Breast epithelium (tissue), 3 donors: Measurements from ENCODE around the gene EIF2S2.

Source experiments
- CTCF ChIP-seq, 3 donors: fragments of 450-650 bp; IDR thresholded peaks; one replicate each; pipeline ENCODE4 v1.5.1; 2016 to 2017; ENCODE audit warnings: antibody characterized with exemption in 3 of 3, mild to moderate bottlenecking in 3 of 3, moderate library complexity in 3 of 3
- POLR2A ChIP-seq: fragments of 450-650 bp; IDR thresholded peaks from one replicate; pipeline ENCODE4 v1.6.1; 2016; ENCODE audit warnings: antibody characterized with exemption, mild to moderate bottlenecking, moderate library complexity
- POLR2AphosphoS5 ChIP-seq, 3 donors: sonication (generic); formaldehyde crosslinking; IDR thresholded peaks; one replicate each; pipeline ENCODE4 v1.6.1; 2017; ENCODE audit warnings: antibody characterized with exemption in 3 of 3

DNA sequence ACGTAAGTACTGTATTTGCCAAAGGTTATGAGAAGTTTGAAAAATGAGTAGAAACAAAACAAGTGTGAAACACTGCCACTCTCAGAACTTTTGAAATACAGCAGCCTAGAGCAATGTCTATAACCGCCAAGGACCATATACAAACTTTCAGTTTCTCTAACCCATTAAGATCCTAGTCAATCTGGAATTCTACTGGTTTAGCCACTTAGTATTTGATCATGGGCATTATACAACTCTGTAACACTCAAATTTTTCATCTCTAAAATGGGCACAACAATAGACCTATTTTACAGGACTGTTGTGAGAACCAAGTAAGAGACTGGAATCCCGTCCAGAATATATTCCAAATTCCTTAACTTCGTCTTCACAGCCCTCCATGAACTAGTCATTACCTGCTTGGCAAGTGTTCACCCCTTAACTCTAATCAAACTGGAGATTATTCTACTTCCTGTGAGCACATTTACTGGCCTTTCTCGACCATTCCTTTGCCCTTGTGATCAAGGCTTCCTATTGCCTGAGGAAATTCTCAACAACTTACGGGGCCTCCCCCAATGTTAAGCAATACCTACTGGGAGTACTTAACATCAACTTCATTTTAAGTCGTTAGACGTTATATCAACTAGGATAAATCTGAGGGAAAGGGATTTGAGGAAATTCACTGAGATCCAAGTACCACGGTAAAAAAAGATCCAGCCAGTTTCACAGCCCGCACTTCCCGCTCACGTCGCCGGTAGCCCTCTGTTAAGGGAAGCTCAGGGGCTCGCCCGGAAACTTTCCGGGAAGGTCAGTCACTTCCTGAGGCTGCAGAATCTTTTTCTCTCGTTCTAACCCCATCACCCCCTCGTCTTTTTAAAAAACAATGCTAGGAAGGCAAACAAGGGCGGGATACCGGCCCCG, 1.1 kb downstream of the EIF2S2 start:
- TF ChIP-seq POLR2A (no peak), CTCF (IDR thresholded peaks at IDR 0.05) (no peak), POLR2AphosphoS5 (IDR thresholded peaks at IDR 0.05) (peak in 1 of 3 donors; percentile 8)
